Thyroid gland (tissue), 4 donors: ENCODE measurements around the gene NLGN3.

Experiments
- CTCF ChIP-seq, 6 experiments: fragments of 200-600 bp in 3 of 6; fragments of 450-650 bp in 3 of 6; sonication (generic) in 3 of 6; IDR thresholded peaks; one replicate each; pipeline ENCODE4 v1.5.1; 2016 to 2019; ENCODE audit warnings: antibody characterized with exemption in 6 of 6, mild to moderate bottlenecking in 2 of 6, inconsistent platforms in 1 of 6, moderate library complexity in 1 of 6
- POLR2A ChIP-seq, 2 donors: fragments of 450-650 bp; IDR thresholded peaks; one replicate each; pipeline ENCODE4 v1.6.1; 2017; ENCODE audit warnings: antibody characterized with exemption in 2 of 2, mild to moderate bottlenecking in 2 of 2, moderate library complexity in 1 of 2

- no peak for TF ChIP-seq CTCF (IDR thresholded peaks at IDR 0.05)
- TF ChIP-seq POLR2A (IDR thresholded peaks at IDR 0.05): no peak
Observed at GRCh38 chrX:71103110-71103983, 41.3 kb upstream of the NLGN3 start.
